NB4 (cell line): ENCODE results near the gene NDUFB4.

ENCODE experiments used
- CTCF ChIP-seq: IDR thresholded peaks from one replicate; pipeline ENCODE4 v1.5.1; 2012; ENCODE audit warnings: low read depth, low read length
- POLR2A ChIP-seq: IDR thresholded peaks from 2 replicates; pipeline ENCODE4 v1.6.1; 2011; ENCODE audit warnings: mild to moderate bottlenecking; ENCODE audit not compliant: insufficient read length; ENCODE audit errors: extremely low read depth

DNA sequence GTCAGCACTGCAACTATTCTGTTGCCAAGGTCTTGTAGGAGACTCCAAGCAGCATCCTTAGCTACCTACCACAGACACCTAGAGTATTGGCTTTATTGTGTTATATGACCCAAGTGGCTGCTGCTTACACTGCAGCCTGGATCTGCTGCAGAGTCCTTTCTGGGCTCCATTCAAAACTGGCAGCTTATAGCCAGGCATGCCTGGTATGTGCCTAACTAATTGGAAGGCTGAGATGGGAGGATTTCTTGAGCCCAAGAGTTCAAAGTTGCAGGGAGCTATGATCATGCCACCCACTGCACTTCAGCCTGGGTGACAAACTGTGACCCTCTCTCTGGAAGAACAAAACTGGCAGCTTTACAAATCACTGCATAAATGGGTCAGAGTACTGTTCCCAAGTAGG is 8.6 kb downstream of the NDUFB4 start:
- TF ChIP-seq CTCF (no peak), POLR2A (no peak)
